Fibroblast of lung (primary cell): ENCODE results near the gene SNRPA.

Source experiments
- CTCF ChIP-seq, 2 donors: IDR thresholded peaks in 1 of 2; conservative IDR thresholded peaks in 1 of 2; 1 replicate in 1 of 2; 2 replicates in 1 of 2; pipeline ENCODE4 v1.5.1; 2011 to 2012; ENCODE audit warnings: low read length in 2 of 2, control low read depth in 1 of 2, inconsistent platforms in 1 of 2, low read depth in 1 of 2, mild to moderate bottlenecking in 1 of 2
- EZH2 ChIP-seq: IDR thresholded peaks from 2 replicates; pipeline ENCODE4 v1.5.1; 2012; ENCODE audit warnings: low read length, control low read depth, mild to moderate bottlenecking; ENCODE audit errors: missing control alignments

- TF ChIP-seq CTCF (conservative IDR thresholded peaks at IDR 0.05 in 1 of 2, IDR thresholded peaks at IDR 0.05 in 1 of 2; ENCODE audit: low read depth in 1 of 2, low read length in 2 of 2) (no peak), EZH2 (no peak)
Measured at GRCh38 chr19:40745402-40745780, 5.6 kb upstream of the SNRPA start.
